Kidney (tissue), 14 donors: ENCODE measurements around the gene ATE1. TPM values are rescaled to one million over a fixed set of nuclear protein-coding genes. Genes with fewer than 3 reads are reported as not detected.

Experiments used
- DNase-seq, 5 donors: peaks; one replicate each; pipeline ENCODE4 v3.0.0-alpha.2; 2013 to 2020
- FAIRE-seq: peaks from 2 replicates; lab custom pipeline; 2012; peaks lifted over from hg19 to GRCh38; lab: Jason Lieb, UNC
- H3K27ac ChIP-seq, 2 donors: one replicate each; pipeline ENCODE4 v1.7.0; 2013; ENCODE audit warnings: low read depth in 2 of 2, low read length in 2 of 2, inconsistent platforms in 1 of 2
- H3K27me3 ChIP-seq: one replicate; pipeline ENCODE4 v1.7.1; 2013; ENCODE audit warnings: low read length, inconsistent platforms; ENCODE audit not compliant: control insufficient read depth, insufficient read depth
- H3K36me3 ChIP-seq, 3 donors: one replicate each; pipeline versions ENCODE4 v1.7.0 to v1.7.1; 2013; ENCODE audit warnings: low read length in 3 of 3, control low read depth in 1 of 3, inconsistent platforms in 1 of 3; ENCODE audit not compliant: insufficient read depth in 3 of 3, control insufficient read depth in 2 of 3
- H3K4me1 ChIP-seq, 3 donors: one replicate each; pipeline versions ENCODE4 v1.7.0 to v1.7.1; 2013; ENCODE audit warnings: low read length in 3 of 3, inconsistent platforms in 1 of 3, low read depth in 1 of 3; ENCODE audit not compliant: control insufficient read depth in 2 of 3, insufficient read depth in 2 of 3
- H3K4me3 ChIP-seq, 3 donors: one replicate each; pipeline versions ENCODE4 v1.7.0 to v1.8.1; 2013; ENCODE audit warnings: low read length in 3 of 3, control low read depth in 1 of 3, inconsistent platforms in 1 of 3
- H3K9ac ChIP-seq, 3 donors: one replicate each; pipeline versions ENCODE4 v1.7.0 to v1.7.1; 2013; ENCODE audit warnings: low read length in 3 of 3, control low read depth in 1 of 3, inconsistent platforms in 1 of 3
- H3K9me3 ChIP-seq, 3 donors: one replicate each; pipeline versions ENCODE4 v1.7.0 to v1.7.1; 2013; ENCODE audit warnings: low read length in 3 of 3, control low read depth in 1 of 3, inconsistent platforms in 1 of 3; ENCODE audit not compliant: control insufficient read depth in 2 of 3, insufficient read depth in 1 of 3
- CTCF ChIP-seq: IDR thresholded peaks from 3 replicates; pipeline ENCODE4 v1.5.1; 2012; ENCODE audit warnings: mild to moderate bottlenecking, moderate library complexity, borderline replicate concordance; ENCODE audit not compliant: insufficient read depth; ENCODE audit errors: extremely low read depth
- intact Hi-C: fragments of 100-400 bp; cut with DNase I; formaldehyde crosslinking; loops from one replicate; pipeline ENCODE4 v1.11.1; 2022
- polyA plus RNA-seq: library from polyadenylated mRNA; stranded (reverse); fragments of 350-450 nt; fragmentation: Illumina TruSeq; extraction: RNeasy Lipid Tissue Mini Kit (QIAGEN cat#74804); gene quantifications from one replicate; pipeline ENCODE4 v1.2.3, GENCODE V29; 2014; ENCODE audit warnings: low read depth, low replicate concordance; ENCODE audit not compliant: insufficient read depth
- total RNA-seq: library from RNA; stranded (reverse); fragmentation: NEBNext Ultra II Directional; extraction: Animal tissue kit (Norgen Biotek cat#: 25700); gene quantifications from one replicate; pipeline ENCODE4 v1.2.1, GENCODE V29; 2021
- donor health status: control.
- donor health status: control.
- donor health status: control.
- donor health status: control.
- donor health status: control.
- donor health status: DM: yes; HTN: yes; CAD: no.
- donor health status: Normal renal cell carcinoma (clear cell type).

ATE1 gene
- total and polyA plus RNA-seq, 2 donors from 2014 or later: 9.8 to 31.0 TPM

- no peak overlapping the region for H3K27ac ChIP-seq
- TF ChIP-seq CTCF: no peak
- no peak for FAIRE-seq
- no peaks in the 10 kb centered on the region for H3K36me3 ChIP-seq
- peaks cover 0 to 6% (median 2%) of the 10 kb centered on the region in 3 donors for H3K9me3 ChIP-seq
- H3K27me3 ChIP-seq: no peaks in the 10 kb centered on the region
- intact Hi-C loops: no loop called here
- no peak overlapping the region for H3K9ac ChIP-seq
- no peaks in the 10 kb centered on the region for H3K4me1 ChIP-seq
- DNase-seq: no peak
- no peak overlapping the region for H3K4me3 ChIP-seq
These were observed 173.9 kb downstream of the ATE1 start for GRCh38 chr10:121753726-121754476.

- H3K9ac ChIP-seq: no peak overlapping the region
- no peak overlapping the region for H3K27ac ChIP-seq
- no peaks in the 10 kb centered on the region for H3K4me1 ChIP-seq
- H3K27me3 ChIP-seq: no peaks in the 10 kb centered on the region
- H3K9me3 ChIP-seq: peaks cover 0 to 2% (median 0%) of the 10 kb centered on the region in 3 donors
- TF ChIP-seq CTCF: no peak
- no peaks in the 10 kb centered on the region for H3K36me3 ChIP-seq
- no peak for DNase-seq
- no peak overlapping the region for H3K4me3 ChIP-seq
- intact Hi-C loops: no loop called here
- FAIRE-seq: no peak
These were observed 176.6 kb downstream of the ATE1 start for GRCh38 chr10:121751191-121751760.

GRCh38 chr10:121747163-121747775 lies 180.6 kb downstream of the ATE1 start:
- Histone ChIP-seq H3K9me3 (no peaks in the 10 kb centered on the region), H3K4me3 (no peak overlapping the region), H3K9ac (no peak overlapping the region), H3K27ac (no peak overlapping the region), H3K36me3 (peaks cover 0 to 9% (median 0%) of the 10 kb centered on the region in 3 donors), H3K4me1 (no peaks in the 10 kb centered on the region), H3K27me3 (no peaks in the 10 kb centered on the region)
- intact Hi-C loops: no loop called here
- no peak for TF ChIP-seq CTCF
- no peak for FAIRE-seq
- DNase-seq: no peak
